Omental fat pad (tissue), 4 donors: ENCODE measurements around the gene EIF2B2. TPM values are rescaled to one million over a fixed set of nuclear protein-coding genes. Genes with fewer than 3 reads are reported as not detected.
A peak's percentile ranks its signal among the peaks of the same experiment; 100 is the strongest.

Experiments
- ATAC-seq: fragments of 150-250 bp; one replicate; pipeline ENCODE4 v1.9.1; 2016; ENCODE audit warnings: mild to moderate bottlenecking, moderate library complexity; ENCODE audit not compliant: low FRiP score
- DNase-seq: peaks from one replicate; pipeline ENCODE4 v3.0.0-alpha.2; 2019; ENCODE audit warnings: low spot score
- CTCF ChIP-seq, 3 donors: fragments of 450-650 bp; IDR thresholded peaks; one replicate each; pipeline ENCODE4 v1.5.1; 2016 to 2017; ENCODE audit warnings: antibody characterized with exemption in 3 of 3, mild to moderate bottlenecking in 3 of 3, moderate library complexity in 2 of 3
- total RNA-seq, 4 donors: library from RNA; depleted of rRNA; stranded (reverse); fragments of >200 nt; gene quantifications; one replicate each; pipeline ENCODE4 v1.1.0, GENCODE V29; 2016

EIF2B2 gene
- total RNA-seq, 4 donors from 2014 or later: 23.6 to 42.0 (median 35.2) TPM

GRCh38 chr14:75048101-75048500 is 45.4 kb downstream of the EIF2B2 start:
- no peak for TF ChIP-seq CTCF (IDR thresholded peaks at IDR 0.05)
- ATAC-seq (no peak), DNase-seq (no peak)

- DNase-seq: no peak
- TF ChIP-seq CTCF (IDR thresholded peaks at IDR 0.05): no peak
- no peak for ATAC-seq
Measured at GRCh38 chr14:75049136-75049535, 46.4 kb downstream of the EIF2B2 start.

GRCh38 chr14:75049731-75050201 is 47.0 kb downstream of the EIF2B2 start:
- TF ChIP-seq CTCF (IDR thresholded peaks at IDR 0.05): no peak
- peak; percentile 68 for ATAC-seq

GRCh38 chr14:75050852-75051555 is 48.3 kb downstream of the EIF2B2 start, which contains the start of gene MLH3:
MLH3 (minus strand) TSS chr14:75051467; CDS start chr14:75049655, 1,812 bp downstream.
- peak; percentile 56 for DNase-seq
- TF ChIP-seq CTCF (IDR thresholded peaks at IDR 0.05): no peak
- ATAC-seq: peak; percentile 68

More at GRCh38 chr14:75049731-75050201, 47.0 kb downstream of the EIF2B2 start:
- no peak for DNase-seq

- DNase-seq (no peak), ATAC-seq (no peak)
- no peak for TF ChIP-seq CTCF (IDR thresholded peaks at IDR 0.05)
Measured at GRCh38 chr14:75051556-75051899, 48.8 kb downstream of the EIF2B2 start.

- no peak for ATAC-seq
- no peak for DNase-seq
- TF ChIP-seq CTCF (IDR thresholded peaks at IDR 0.05): no peak
Measured at GRCh38 chr14:75053396-75054291, 50.9 kb downstream of the EIF2B2 start.
